ENCODE results near the gene KDELR3.
A peak's percentile ranks its signal among the peaks of the same experiment; 100 is the strongest.

GRCh38 chr22:38454353-38455075 lies 13.4 kb upstream of the KDELR3 start:
- TF ChIP-seq CTCF (conservative IDR thresholded peaks at IDR 0.05 in 1 of 2, IDR thresholded peaks at IDR 0.05 in 1 of 2; ENCODE audit: low read depth in 1 of 2, low read length in 2 of 2): no peak
- peak; percentile 99 for TF ChIP-seq EZH2 (IDR thresholded peaks at IDR 0.05; ENCODE audit: low read length, missing control alignments)

All from fibroblast of lung (primary cell).